T-helper 1 cell treated with Interleukin-12 subunit alpha and Interleukin-12 subunit beta and Interleukin-4 antibody, amounts not matched to agents 30 ng/mL and 1 ng/mL, for 36 hours (primary cell): ENCODE measurements around the gene TOM1L2. TPM values are rescaled to one million over a fixed set of nuclear protein-coding genes. Genes with fewer than 3 reads are reported as not detected.

Experiments
- intact Hi-C: fragments of 100-400 bp; cut with micrococcal nuclease; formaldehyde crosslinking; loops from one replicate; pipeline ENCODE4 v1.15.1; 2024
- total RNA-seq: library from RNA; stranded (reverse); gene quantifications from 2 replicates; pipeline ENCODE4 v1.2.3, GENCODE V29; 2022

TOM1L2 gene
- total RNA-seq, 1 donor from 2014 or later: 31.9 TPM

- intact Hi-C loops: no loop called here
These were observed 176.0 kb downstream of the TOM1L2 start for GRCh38 chr17:17795946-17796786.

- intact Hi-C loops: no loop called here
These were observed 176.9 kb downstream of the TOM1L2 start for GRCh38 chr17:17795296-17795695.

GRCh38 chr17:17794382-17794781 is 177.8 kb downstream of the TOM1L2 start:
- intact Hi-C loops: loop anchor here (5.0 kb wide), 1 partner anchor 437 kb away; no protein-coding TSS in a partner anchor

Other genes with a start within 250 kb of the TOM1L2 start
- 174 and 198 TPM in 2 replicates for gene SREBF1, start 135.4 kb downstream of the TOM1L2 start, total RNA-seq
- gene DRC3, start 462 bp upstream of the TOM1L2 start, total RNA-seq: 0.37 TPM in 1 of 2 replicates, not detected in the other
- 32.7 and 33.2 TPM in 2 replicates for gene ATPAF2, start 66.8 kb upstream of the TOM1L2 start, total RNA-seq
- 9.3 and 10.0 TPM in 2 replicates for gene GID4, start 67.0 kb upstream of the TOM1L2 start, total RNA-seq
- gene DRG2, start 115.5 kb upstream of the TOM1L2 start, total RNA-seq: 61.2 and 62.4 TPM in 2 replicates
- 0.42 and 0.83 TPM in 2 replicates for gene MYO15A, start 136.4 kb upstream of the TOM1L2 start, total RNA-seq
- 98.7 and 100 TPM in 2 replicates for gene ALKBH5, start 211.4 kb upstream of the TOM1L2 start, total RNA-seq